Prostate gland (tissue), 2 donors: ENCODE measurements around the gene EHBP1. TPM values are rescaled to one million over a fixed set of nuclear protein-coding genes. Genes with fewer than 3 reads are reported as not detected.

ENCODE experiments used
- DNase-seq: peaks from one replicate; pipeline ENCODE4 v3.0.0-alpha.2; 2019; ENCODE audit warnings: low spot score
- H3K27ac ChIP-seq, 2 donors: fragments of 200-600 bp; sonication (generic); 2 replicates each; pipeline ENCODE4 v1.5.1; 2017 to 2019
- H3K27me3 ChIP-seq: fragments of 200-600 bp; sonication (generic); replicated peaks from 2 replicates; pipeline ENCODE4 v1.5.1; 2019; ENCODE audit not compliant: insufficient read depth
- H3K36me3 ChIP-seq, 2 donors: fragments of 200-600 bp; sonication (generic); 1 replicate in 1 of 2; 2 replicates in 1 of 2; pipeline versions ENCODE4 v1.5.1 to v1.8.1; 2017 to 2019
- H3K4me1 ChIP-seq: fragments of 200-600 bp; sonication (generic); replicated peaks from 2 replicates; pipeline ENCODE4 v1.5.1; 2019
- H3K4me3 ChIP-seq, 2 donors: fragments of 200-600 bp; sonication (generic); 2 replicates each; pipeline ENCODE4 v1.5.1; 2017 to 2019
- H3K9me3 ChIP-seq: fragments of 200-600 bp; sonication (generic); 2 replicates; pipeline ENCODE4 v1.5.1; 2017
- POLR2A ChIP-seq: fragments of 450-650 bp; IDR thresholded peaks from one replicate; pipeline ENCODE4 v1.6.1; 2016; ENCODE audit warnings: antibody characterized with exemption, mild to moderate bottlenecking
- POLR2AphosphoS5 ChIP-seq: sonication (generic); formaldehyde crosslinking; IDR thresholded peaks from one replicate; pipeline ENCODE4 v1.6.1; 2017; ENCODE audit warnings: antibody characterized with exemption
- WGBS: methylation state at CpG from one replicate; pipeline ENCODE4 v1.1.5; 2018; 5-methylcytosine and 5-hydroxymethylcytosine counted together
- intact Hi-C: fragments of 100-400 bp; cut with DNase I; formaldehyde crosslinking; loops from one replicate; pipeline ENCODE4 v1.14.2; 2022
- total RNA-seq, 2 donors: library from RNA; depleted of rRNA; stranded (reverse); fragments of >200 nt; gene quantifications; one replicate each; pipeline ENCODE4 v1.1.0, GENCODE V29; 2016
- TF ChIP-seq, protein P1 (sequence below), 4 experiments: fragments of 200-600 bp in 2 of 4; fragments of 450-650 bp in 2 of 4; sonication (generic) in 2 of 4; IDR thresholded peaks; 1 replicate in 3 of 4; 2 replicates in 1 of 4; pipeline ENCODE4 v1.5.1; 2016 to 2019; ENCODE audit warnings: antibody characterized with exemption in 4 of 4, mild to moderate bottlenecking in 2 of 4, moderate library complexity in 2 of 4

EHBP1 gene
- total RNA-seq, 2 donors from 2014 or later, result 26.5 to 30.3 TPM

GRCh38 chr2:62806231-62806630 is 100.7 kb downstream of the EHBP1 start:
- intact Hi-C loops, result no loop called here
- no peaks in the 10 kb centered on the region for H3K4me1 ChIP-seq
- H3K27ac ChIP-seq, result no peak overlapping the region
- WGBS, result 96% methylated on average over 7 of the region's 7 CpGs
- no peak for DNase-seq
- H3K9me3 ChIP-seq, result no peaks in the 10 kb centered on the region
- no peak overlapping the region for H3K4me3 ChIP-seq
- no peaks in the 10 kb centered on the region for H3K36me3 ChIP-seq
- TF ChIP-seq POLR2A, result no peak
- TF ChIP-seq, protein P1, sequence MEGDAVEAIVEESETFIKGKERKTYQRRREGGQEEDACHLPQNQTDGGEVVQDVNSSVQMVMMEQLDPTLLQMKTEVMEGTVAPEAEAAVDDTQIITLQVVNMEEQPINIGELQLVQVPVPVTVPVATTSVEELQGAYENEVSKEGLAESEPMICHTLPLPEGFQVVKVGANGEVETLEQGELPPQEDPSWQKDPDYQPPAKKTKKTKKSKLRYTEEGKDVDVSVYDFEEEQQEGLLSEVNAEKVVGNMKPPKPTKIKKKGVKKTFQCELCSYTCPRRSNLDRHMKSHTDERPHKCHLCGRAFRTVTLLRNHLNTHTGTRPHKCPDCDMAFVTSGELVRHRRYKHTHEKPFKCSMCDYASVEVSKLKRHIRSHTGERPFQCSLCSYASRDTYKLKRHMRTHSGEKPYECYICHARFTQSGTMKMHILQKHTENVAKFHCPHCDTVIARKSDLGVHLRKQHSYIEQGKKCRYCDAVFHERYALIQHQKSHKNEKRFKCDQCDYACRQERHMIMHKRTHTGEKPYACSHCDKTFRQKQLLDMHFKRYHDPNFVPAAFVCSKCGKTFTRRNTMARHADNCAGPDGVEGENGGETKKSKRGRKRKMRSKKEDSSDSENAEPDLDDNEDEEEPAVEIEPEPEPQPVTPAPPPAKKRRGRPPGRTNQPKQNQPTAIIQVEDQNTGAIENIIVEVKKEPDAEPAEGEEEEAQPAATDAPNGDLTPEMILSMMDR (IDR thresholded peaks at IDR 0.05), result no peak
- no peak for TF ChIP-seq POLR2AphosphoS5
- H3K27me3 ChIP-seq, result no peaks in the 10 kb centered on the region

DNA sequence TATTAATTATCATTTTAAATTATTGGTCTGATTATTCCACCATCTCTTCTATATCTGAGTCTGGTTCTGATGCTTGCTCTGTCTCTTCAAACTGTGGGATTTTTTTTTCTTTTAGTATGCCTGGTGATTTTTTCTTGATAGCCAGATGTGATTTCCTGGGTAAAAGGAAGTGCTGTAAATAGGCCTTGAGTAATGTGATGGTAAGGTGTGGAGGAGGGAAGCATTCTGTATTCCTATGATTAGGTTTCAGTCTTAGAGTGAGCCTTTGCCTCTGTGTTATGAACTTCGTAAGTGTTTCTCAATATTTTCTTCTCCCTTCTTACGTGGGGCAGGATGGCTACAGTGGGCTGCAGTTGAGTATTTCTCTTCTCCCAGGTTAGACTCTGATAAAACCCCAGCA is 103.0 kb downstream of the EHBP1 start:
- no peak for DNase-seq
- no peaks in the 10 kb centered on the region for H3K27me3 ChIP-seq
- no peaks in the 10 kb centered on the region for H3K4me1 ChIP-seq
- no peaks in the 10 kb centered on the region for H3K36me3 ChIP-seq
- intact Hi-C loops, result no loop called here
- WGBS, result 97% methylated on average over 2 of the region's 2 CpGs
- H3K9me3 ChIP-seq, result no peaks in the 10 kb centered on the region
- no peak overlapping the region for H3K27ac ChIP-seq
- TF ChIP-seq POLR2AphosphoS5 (no peak), POLR2A (no peak)
- TF ChIP-seq, protein P1 (IDR thresholded peaks at IDR 0.05), result no peak
- H3K4me3 ChIP-seq, result no peak overlapping the region

DNA sequence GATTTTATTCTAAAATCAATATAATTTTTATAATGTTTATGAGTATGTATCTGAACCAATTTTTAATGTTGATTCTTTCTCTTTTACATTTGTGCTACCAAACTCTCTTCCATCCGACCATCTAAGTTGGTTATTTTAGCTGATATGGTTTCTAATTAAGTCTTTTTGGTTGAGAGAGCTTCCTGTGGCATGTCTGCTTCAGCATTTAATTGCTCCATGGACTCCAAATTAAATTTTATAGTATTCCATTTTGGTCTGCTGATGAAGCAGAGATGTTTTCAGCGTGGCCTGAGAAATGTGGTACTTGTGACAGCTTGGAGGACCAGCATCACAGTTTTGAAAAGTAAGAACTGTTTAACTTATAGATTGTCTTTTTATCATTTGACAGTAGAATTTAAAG is 105.6 kb downstream of the EHBP1 start:
- no peak for DNase-seq
- H3K27ac ChIP-seq, result no peak overlapping the region
- no peaks in the 10 kb centered on the region for H3K4me1 ChIP-seq
- 88% methylated on average over 2 of the region's 2 CpGs for WGBS
- no peak overlapping the region for H3K4me3 ChIP-seq
- no peaks in the 10 kb centered on the region for H3K27me3 ChIP-seq
- H3K9me3 ChIP-seq, result no peaks in the 10 kb centered on the region
- TF ChIP-seq, protein P1 (IDR thresholded peaks at IDR 0.05), result no peak
- TF ChIP-seq POLR2A (no peak), POLR2AphosphoS5 (no peak)
- intact Hi-C loops, result no loop called here
- H3K36me3 ChIP-seq, result no peaks in the 10 kb centered on the region

GRCh38 chr2:62811972-62812371 is 106.5 kb downstream of the EHBP1 start:
- no peak for TF ChIP-seq POLR2AphosphoS5
- no peak for TF ChIP-seq POLR2A
- TF ChIP-seq, protein P1 (IDR thresholded peaks at IDR 0.05), result no peak
- WGBS, result 91% methylated on average over 2 of the region's 2 CpGs
- Histone ChIP-seq H3K4me1 (no peaks in the 10 kb centered on the region), H3K9me3 (no peaks in the 10 kb centered on the region), H3K36me3 (no peaks in the 10 kb centered on the region), H3K27me3 (no peaks in the 10 kb centered on the region), H3K27ac (no peak overlapping the region), H3K4me3 (no peak overlapping the region)
- DNase-seq, result no peak
- intact Hi-C loops, result no loop called here

- no peaks in the 10 kb centered on the region for H3K9me3 ChIP-seq
- no peaks in the 10 kb centered on the region for H3K36me3 ChIP-seq
- no peak for DNase-seq
- no peak for TF ChIP-seq POLR2A
- TF ChIP-seq POLR2AphosphoS5, result no peak
- TF ChIP-seq, protein P1 (IDR thresholded peaks at IDR 0.05), result no peak
- H3K4me1 ChIP-seq, result no peaks in the 10 kb centered on the region
- intact Hi-C loops, result no loop called here
- H3K27me3 ChIP-seq, result no peaks in the 10 kb centered on the region
- H3K4me3 ChIP-seq, result no peak overlapping the region
- H3K27ac ChIP-seq, result no peak overlapping the region
- 84% methylated on average over 6 of the region's 6 CpGs for WGBS
Measured at GRCh38 chr2:62812921-62813825, 107.7 kb downstream of the EHBP1 start.
